HG02642 (cell line): Measurements from ENCODE around the gene GSDMA.

Experiments used
- ATAC-seq: cut with Tn5 transposase; IDR thresholded peaks from one replicate; pipeline ENCODE4 v1.9.1; 2021; ENCODE audit warnings: mild to moderate bottlenecking; ENCODE audit not compliant: unreplicated experiment, poor library complexity

Gene GSDMA

GRCh38 chr17:40018211-40019121 is 55.7 kb downstream of the GSDMA start:
- ATAC-seq, result no peak

GRCh38 chr17:40019140-40019991 is 56.6 kb downstream of the GSDMA start:
- ATAC-seq, result no peak

GRCh38 chr17:40020146-40020545 is 57.3 kb downstream of the GSDMA start:
- no peak for ATAC-seq

- no peak for ATAC-seq
Measured at GRCh38 chr17:40021451-40021971, 58.7 kb downstream of the GSDMA start.

- ATAC-seq, result no peak
Measured at GRCh38 chr17:40022497-40022896, 59.7 kb downstream of the GSDMA start.

GRCh38 chr17:40022961-40023541 is 60.2 kb downstream of the GSDMA start:
- ATAC-seq, result no peak

- no peak for ATAC-seq
Measured at GRCh38 chr17:40023590-40024292, 60.9 kb downstream of the GSDMA start.

- ATAC-seq, result no peak
Measured at GRCh38 chr17:40024901-40025300, 62.1 kb downstream of the GSDMA start.

- ATAC-seq, result no peak
Measured at GRCh38 chr17:40025559-40025958, 62.8 kb downstream of the GSDMA start.

GRCh38 chr17:40025991-40026815 is 63.4 kb downstream of the GSDMA start:
- ATAC-seq, result no peak

GRCh38 chr17:40026816-40027613 is 64.2 kb downstream of the GSDMA start:
- ATAC-seq, result no peak
